HG02759 (cell line): Measurements from ENCODE around the gene ATRIP.

Experiments
- ATAC-seq: cut with Tn5 transposase; IDR thresholded peaks from one replicate; pipeline ENCODE4 v1.9.1; 2021; ENCODE audit warnings: mild to moderate bottlenecking, moderate library complexity; ENCODE audit not compliant: unreplicated experiment

ATRIP gene

DNA sequence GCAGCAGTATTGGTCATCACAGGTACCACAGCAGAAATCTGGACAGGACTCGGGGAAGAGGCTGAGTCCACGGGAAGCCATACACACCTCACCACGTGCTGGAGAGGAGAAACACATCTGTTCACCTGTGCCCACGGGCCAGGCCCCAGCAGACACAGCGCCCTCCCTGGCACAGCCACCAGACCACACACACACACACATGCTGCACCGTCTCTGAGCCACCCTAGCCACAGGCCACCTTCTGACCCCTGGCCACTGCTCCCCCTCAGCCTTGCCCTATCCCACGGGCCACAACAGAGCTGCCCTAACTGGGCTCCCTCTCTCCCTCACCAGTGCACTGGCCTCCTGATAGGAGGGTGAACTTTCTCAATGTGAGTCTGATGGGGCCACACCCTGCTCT lies 54.7 kb downstream of the ATRIP start:
- ATAC-seq: no peak

DNA sequence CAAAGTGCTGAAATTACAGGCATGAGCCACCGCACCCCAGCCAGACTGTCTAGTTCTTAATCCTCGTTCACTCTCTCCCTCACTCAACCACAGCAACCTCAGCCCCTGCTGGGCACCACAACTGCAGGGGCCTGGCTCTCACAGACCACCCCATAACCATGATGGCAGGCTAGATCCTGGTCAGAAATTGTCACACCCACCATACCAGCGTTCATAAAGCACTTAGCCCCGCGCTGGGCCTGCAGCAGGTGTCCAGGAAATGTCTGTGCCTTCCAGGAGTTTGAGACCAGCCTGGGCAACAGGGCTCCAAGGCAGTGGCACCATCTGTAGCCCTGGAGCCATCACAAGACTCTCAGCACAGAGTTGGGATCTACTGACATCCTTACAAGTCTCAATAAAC lies 55.6 kb downstream of the ATRIP start:
- ATAC-seq: no peak

DNA sequence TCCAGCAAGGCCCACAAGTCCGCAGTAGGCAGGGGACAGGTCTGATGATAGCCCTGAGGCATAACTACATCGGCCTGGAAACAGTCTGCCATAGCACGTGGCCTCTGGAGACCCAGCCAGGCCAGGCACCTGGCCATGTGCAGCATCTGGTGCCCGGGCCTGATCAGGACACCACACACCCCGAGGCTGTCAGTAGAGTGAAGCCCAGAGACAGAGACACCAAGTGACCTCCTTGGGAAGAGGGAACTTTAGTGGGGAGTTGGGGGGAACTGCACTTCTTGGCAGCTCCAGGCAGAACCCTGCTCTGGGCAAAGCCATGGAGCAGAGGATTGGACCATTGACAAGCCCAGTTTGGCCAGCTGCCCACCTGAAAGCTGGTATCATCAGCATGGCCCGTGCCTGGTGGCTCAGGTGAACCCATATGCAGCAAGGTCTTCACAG lies 56.2 kb downstream of the ATRIP start:
- ATAC-seq: no peak

DNA sequence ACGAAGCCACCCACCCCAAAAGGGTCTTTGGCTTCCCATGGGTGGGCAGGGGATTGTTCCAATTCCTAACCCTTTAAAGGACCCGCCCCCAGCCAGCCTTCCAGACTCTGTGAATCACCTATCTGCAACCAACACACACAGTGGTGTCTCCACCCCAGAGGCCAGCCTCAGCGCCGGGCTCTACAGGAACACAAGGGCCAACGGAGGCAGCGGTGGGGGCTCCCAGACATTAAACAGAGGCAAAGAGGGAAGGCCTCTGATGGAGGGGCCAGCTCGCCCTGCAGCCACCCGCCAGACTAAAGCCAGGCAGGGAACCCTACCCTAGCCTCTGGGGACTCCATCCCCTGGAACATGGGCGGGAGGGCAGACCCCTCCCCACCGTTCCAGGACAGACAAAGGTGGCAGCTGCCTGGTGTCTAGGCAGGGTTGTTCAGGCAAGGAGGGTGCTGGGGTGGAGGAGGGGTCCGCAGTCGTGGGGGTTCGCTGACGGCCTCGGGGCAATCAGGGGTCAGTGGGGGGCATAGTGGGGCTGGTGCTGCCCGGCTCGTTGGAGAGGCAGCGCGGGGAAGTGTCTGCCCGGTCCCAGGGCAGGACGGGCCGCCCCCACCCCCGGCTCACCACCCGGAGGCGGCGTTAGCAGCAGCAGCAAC lies 57.0 kb downstream of the ATRIP start:
- ATAC-seq: no peak

DNA sequence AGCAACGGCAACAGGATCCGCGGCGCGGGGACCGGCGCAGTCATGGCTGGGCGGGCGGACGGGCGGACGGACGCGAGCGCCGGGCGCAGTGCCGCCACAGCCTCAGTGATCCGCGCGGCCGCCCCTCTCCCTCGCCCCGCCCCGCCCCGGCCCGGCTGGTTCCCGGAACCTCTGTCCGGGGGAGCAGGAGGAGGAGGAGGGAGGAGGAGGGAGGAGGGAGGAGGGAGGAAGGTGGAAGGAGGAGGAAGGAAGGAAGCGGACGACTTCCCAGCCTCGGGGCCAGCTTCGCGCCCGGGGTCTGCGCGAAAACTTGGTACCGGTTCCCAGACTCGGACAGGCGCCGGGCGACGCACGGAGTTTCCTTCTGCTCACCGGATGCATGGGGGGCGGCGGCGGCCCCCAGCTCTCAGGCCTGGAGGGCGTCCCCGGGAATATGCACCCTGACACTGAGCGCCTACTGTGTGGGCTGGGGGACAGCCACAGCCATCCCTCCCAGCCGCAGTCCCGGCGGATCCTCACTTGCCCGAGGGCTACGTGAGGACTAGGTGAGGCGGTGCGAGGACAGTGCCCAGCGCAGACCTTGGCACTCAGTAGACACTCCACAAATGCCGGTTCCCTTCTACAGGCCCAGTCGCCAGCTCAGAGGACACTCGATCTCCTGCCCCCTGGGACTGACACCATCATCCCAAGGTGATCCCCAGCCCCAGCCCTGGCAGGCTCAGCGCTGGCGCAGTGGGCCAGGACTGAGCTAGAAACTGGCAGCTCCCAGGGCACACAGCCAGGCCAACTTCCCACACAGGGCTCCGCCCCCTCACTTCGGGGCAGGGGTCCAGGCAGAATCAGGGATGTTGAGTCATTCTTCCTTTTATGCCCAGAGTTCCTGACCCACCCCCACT lies 57.8 kb downstream of the ATRIP start, which contains the start of gene SHISA5:
SHISA5 (minus strand) TSS at position 124 of the 896 bp plus-strand sequence; CDS start at position 44, 80 bp downstream.
- ATAC-seq: peak; percentile 47

DNA sequence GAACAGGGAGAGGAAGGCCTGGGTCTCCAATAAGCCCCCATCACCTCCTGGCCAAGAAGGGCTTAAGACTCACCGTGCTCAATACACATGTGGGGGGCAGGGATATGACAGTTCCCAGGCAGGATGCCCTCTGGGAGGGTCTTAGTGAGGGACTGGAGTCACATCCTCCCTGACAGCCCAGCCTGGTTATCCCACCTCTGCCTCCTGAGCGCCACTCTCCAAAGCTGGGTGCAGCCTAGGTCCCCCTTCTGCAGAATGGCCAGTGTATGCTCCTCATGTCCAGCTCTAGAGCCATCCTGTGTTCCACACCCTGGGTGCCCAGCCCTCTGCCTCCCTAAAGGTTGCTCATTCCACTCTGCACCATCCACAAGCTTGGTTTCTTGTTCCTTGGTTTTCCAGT lies 58.6 kb downstream of the ATRIP start:
- no peak for ATAC-seq

DNA sequence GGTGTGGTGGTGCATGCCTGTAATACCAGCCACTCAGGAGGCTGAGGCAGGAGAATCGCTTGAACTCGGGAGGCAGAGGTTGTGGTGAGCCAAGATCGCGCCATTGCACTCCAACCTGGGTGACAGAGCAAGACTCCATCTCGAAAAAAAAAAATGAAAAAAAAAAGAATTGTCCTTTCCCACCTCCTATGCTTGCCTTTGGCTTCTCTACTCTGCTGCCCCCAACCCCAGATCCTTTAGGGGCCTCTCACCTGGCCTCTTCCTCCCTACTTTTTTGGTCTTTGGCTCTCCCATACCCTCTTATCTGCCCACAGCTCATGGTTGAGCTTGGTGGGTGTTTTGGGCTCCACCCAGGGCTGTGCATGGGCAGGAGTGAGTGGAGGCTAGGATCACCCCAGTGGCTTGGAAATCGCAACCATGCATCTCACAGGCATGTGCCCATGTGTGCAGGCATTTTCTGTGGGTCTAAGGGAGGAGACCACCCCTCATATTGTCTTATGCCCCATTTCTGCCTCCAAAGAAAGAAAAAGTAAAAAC lies 59.5 kb downstream of the ATRIP start:
- no peak for ATAC-seq

DNA sequence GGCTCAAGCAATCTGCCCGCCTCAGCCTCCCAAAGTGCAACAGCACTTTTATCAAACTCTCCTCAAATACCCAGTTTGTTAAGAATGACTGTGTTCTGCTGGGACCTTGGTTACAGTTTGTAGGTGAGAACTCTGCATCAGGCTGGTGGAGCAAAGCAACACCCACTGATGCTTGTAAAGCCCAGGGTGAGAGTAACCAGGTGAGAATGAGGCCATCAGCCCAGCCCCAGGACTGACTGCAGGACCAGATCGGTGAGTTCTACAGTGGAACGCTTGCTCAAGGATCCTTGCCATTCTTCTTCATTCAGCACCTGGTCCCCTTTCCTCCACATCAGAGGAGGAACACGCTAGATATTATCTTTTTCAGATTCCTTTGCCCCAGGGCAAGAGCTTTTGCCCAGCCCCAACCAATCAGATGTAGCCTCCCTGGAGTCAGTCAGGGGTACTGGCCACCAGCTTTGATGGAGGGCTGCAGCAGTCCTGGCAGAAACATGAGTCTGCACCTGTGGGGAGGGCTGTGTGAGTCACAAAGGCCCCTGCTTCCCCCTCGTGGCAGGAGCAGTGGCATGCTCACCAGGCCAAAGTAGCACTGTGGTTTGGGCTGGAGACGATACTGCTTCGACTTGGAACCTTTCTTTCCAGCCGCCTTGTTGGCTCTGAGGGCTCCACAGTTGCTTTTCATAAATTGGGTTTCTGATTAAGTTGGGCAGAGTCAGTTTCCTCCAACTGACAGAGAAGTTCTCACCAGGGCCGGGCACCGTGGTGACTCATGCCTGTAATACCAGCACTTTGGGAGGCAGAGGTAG lies 60.9 kb downstream of the ATRIP start:
- no peak for ATAC-seq

DNA sequence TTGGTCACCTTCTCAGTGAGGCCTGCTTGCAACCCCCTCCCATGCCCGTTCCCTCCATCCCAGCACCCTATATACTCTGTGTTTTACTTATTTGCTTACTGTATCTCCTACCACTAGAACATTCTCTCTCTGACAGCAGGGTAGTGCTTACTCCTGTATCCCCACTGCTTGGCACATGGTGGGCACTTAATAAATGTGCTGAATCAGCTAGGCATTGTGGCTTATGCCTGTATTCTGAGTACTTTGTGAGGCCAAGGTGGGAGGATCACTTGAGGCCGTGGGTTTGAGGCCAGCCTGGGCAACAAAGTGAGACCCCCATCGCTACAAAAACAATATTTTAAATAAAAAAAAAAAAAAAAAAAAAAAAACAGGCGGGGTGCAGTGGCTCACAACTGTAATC lies 65.0 kb downstream of the ATRIP start:
- no peak for ATAC-seq

DNA sequence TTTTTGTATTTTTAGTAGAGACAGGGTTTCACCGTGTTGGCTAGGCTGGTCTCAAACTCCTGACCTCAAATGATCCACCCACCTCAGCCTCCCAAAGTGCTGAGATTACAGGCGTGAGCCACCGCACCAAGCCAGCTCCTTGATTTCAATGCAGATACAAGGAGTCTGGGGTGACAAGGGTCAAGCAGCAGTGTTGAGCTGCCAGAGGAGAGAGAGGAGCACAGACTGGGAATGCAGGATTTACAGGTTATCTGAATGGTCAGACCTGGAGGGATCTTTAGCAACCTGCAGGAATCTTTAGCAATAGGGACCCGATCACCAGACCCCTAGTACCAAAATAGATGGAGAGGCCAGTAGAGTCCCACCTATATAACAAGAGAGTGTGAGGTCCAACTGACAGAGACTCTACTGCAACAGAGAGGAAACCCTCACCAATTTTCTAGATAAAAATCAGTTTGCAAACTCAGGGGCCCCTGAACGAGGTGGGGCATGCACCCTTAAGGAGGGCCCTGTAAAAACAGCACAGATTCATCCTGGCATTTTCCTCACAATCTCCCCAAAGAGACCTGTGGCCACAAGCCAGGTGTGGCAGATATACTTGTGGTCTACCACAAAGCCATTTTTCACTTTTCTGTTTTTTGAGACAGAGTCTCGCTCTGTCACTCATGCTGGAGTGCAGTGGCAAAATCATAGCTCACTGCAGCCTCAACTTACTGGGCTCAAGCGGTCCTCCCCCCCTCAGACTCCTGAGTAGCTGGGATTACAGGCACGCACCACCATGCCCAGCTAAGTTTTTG lies 68.1 kb downstream of the ATRIP start:
- no peak for ATAC-seq
